ENCODE measurements around the gene BNIP3. TPM values are rescaled to one million over a fixed set of nuclear protein-coding genes. Genes with fewer than 3 reads are reported as not detected.

BNIP3 gene
- total RNA-seq, 1 experiment from 2014 or later = 57.1 TPM

GRCh38 chr10:131946880-131947279 lies 34.8 kb downstream of the BNIP3 start:
- Histone ChIP-seq H3K9ac (ENCODE audit: extremely low read depth, insufficient read length, low read length) (no peak overlapping the region), H3K27ac (ENCODE audit: insufficient read length, low read depth, low read length) (no peak overlapping the region), H3K4me2 (ENCODE audit: insufficient read depth, insufficient read length, low read length) (no peak overlapping the region)

More at GRCh38 chr10:131946880-131947279, 34.8 kb downstream of the BNIP3 start:
- no peak overlapping the region for H2AK5ac ChIP-seq (ENCODE audit: insufficient read length, low read length)
- no peak overlapping the region for H2AFZ ChIP-seq (ENCODE audit: low read length)
- H3T11ph ChIP-seq (ENCODE audit: low read length) = no peak overlapping the region
- no peaks in the 10 kb centered on the region for H3K27me3 Mint-ChIP-seq (ENCODE audit: low read depth)
- H3K79me2 ChIP-seq (ENCODE audit: insufficient read depth, low read length) = no peaks in the 10 kb centered on the region
- no peak overlapping the region for H3K23ac ChIP-seq (ENCODE audit: insufficient read length, low read depth, low read length)
- DNase-seq = no peak
- no peaks in the 10 kb centered on the region for H3K9me3 Mint-ChIP-seq
- H3K18ac ChIP-seq (ENCODE audit: insufficient read length, low read depth, low read length) = no peak overlapping the region
- H2BK15ac ChIP-seq (ENCODE audit: low read depth, low read length) = no peak overlapping the region
- no peak overlapping the region for H2BK12ac ChIP-seq (ENCODE audit: insufficient read length, low read depth, low read length)
- no peaks in the 10 kb centered on the region for H3K79me1 ChIP-seq (ENCODE audit: insufficient read depth, low read depth, low read length, poor library complexity, severe bottlenecking)
- H3K56ac ChIP-seq (ENCODE audit: insufficient read length, low read depth, low read length) = no peak overlapping the region
- H4K91ac ChIP-seq (ENCODE audit: insufficient read length, low read depth, low read length) = no peak overlapping the region
- H3K23me2 ChIP-seq (ENCODE audit: insufficient read length, low read depth, low read length, poor library complexity, severe bottlenecking) = no peaks in the 10 kb centered on the region
- no peak overlapping the region for H3K4ac ChIP-seq (ENCODE audit: low read depth, low read length)
- WGBS (ENCODE audit: extremely low coverage, insufficient read length, low lambda C conversion rate) = no CpG with 5 or more reads among the region's 14 CpGs
- no peak overlapping the region for H4K8ac ChIP-seq (replicated peaks; ENCODE audit: insufficient read length, low read depth, low read length)
- no peak overlapping the region for H2BK5ac ChIP-seq (ENCODE audit: insufficient read length, low read length)
- TF ChIP-seq, protein P1, sequence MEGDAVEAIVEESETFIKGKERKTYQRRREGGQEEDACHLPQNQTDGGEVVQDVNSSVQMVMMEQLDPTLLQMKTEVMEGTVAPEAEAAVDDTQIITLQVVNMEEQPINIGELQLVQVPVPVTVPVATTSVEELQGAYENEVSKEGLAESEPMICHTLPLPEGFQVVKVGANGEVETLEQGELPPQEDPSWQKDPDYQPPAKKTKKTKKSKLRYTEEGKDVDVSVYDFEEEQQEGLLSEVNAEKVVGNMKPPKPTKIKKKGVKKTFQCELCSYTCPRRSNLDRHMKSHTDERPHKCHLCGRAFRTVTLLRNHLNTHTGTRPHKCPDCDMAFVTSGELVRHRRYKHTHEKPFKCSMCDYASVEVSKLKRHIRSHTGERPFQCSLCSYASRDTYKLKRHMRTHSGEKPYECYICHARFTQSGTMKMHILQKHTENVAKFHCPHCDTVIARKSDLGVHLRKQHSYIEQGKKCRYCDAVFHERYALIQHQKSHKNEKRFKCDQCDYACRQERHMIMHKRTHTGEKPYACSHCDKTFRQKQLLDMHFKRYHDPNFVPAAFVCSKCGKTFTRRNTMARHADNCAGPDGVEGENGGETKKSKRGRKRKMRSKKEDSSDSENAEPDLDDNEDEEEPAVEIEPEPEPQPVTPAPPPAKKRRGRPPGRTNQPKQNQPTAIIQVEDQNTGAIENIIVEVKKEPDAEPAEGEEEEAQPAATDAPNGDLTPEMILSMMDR (conservative IDR thresholded peaks at IDR 0.05) = no peak
- no peak overlapping the region for H3K4me3 Mint-ChIP-seq
- no peaks in the 10 kb centered on the region for H3K9me3 ChIP-seq (ENCODE audit: control insufficient read depth, low read depth, low read length)
- H2BK120ac ChIP-seq (ENCODE audit: low read depth, low read length, poor library complexity, severe bottlenecking) = no peak overlapping the region
- H2BK20ac ChIP-seq (ENCODE audit: low read depth, low read length, poor library complexity, severe bottlenecking) = no peak overlapping the region
- H3K27me3 ChIP-seq (ENCODE audit: insufficient read depth, low read length) = no peaks in the 10 kb centered on the region
- no peaks in the 10 kb centered on the region for H3K4me1 ChIP-seq (ENCODE audit: insufficient read depth, low read length)
- peaks cover 0 to 5% of the 10 kb centered on the region in 2 experiments; a peak in 3 of 4 replicates for H3K4me1 Mint-ChIP-seq
- no peak overlapping the region for H4K5ac ChIP-seq (ENCODE audit: insufficient read length, low read depth, low read length)
- peaks cover 57 to 81% (median 77%) of the 10 kb centered on the region in 3 experiments; a peak in 6 of 7 replicates for H3K36me3 Mint-ChIP-seq (ENCODE audit: insufficient read depth in 1 of 3, low read depth in 3 of 3)
- H3K14ac ChIP-seq (ENCODE audit: insufficient read depth, low read length) = no peak overlapping the region
- H3K27ac Mint-ChIP-seq = 0 out of 7 replicates have a peak overlapping the region, but pooled peaks of 1 of the 3 experiments have one; percentile 14
- no peaks in the 10 kb centered on the region for H4K20me1 ChIP-seq (ENCODE audit: control insufficient read depth, insufficient read depth, insufficient read length)
